Epithelial cell of esophagus (primary cell): ENCODE measurements around the gene ENTPD7.
A peak's percentile ranks its signal among the peaks of the same experiment; 100 is the strongest.
"Not testable (repeated sequence)": the region's sequence is repeated elsewhere in the genome, so short reads cannot be mapped to it uniquely, and the experiment has no call there.

Experiments
- DNase-seq: peaks from one replicate; pipeline ENCODE4 v3.0.0; 2010; ENCODE audit warnings: low read depth
- H3K4me3 ChIP-seq: 2 replicates; pipeline ENCODE4 v1.5.1; 2011; ENCODE audit warnings: mild to moderate bottlenecking, low read length, control low read depth
- TF ChIP-seq, protein P1 (sequence below): IDR thresholded peaks from 2 replicates; pipeline ENCODE4 v1.5.1; 2011; ENCODE audit warnings: low read depth, mild to moderate bottlenecking, low read length, control low read depth, inconsistent platforms; ENCODE audit not compliant: insufficient read depth; ENCODE audit errors: missing control alignments

ENTPD7 gene

DNA sequence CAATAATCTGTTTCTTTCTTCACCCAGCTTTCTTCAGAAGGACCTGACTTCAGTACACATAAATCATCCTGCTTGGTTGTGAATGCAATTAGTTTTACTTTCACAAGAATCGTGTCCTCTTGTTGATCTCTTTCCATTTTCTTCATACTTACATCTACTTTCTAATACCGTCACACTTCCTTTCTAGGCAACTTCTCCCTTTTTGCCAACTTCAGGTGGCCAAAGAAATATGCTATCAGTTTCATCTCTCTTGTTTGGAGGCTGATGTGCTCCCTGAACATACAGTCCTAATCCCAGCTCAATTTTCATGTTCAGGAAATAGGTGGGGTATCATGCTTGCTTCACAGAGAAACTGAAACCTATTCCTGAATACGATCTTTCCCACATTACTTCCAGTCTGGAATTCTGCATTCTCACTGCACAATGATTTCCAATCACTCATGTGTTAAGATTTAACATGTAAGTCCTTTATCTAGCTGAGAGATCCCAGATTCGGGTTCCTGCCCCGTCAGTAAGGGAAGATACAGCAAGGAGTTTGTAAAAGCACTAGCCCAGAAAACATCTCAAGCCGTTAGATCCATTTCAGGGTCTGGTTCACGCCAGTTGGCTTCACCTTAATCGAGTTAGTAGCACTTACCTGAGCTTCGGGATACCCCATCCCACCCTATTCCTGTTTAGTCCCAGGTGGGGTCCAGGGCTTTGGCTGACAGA, 40.1 kb upstream of the ENTPD7 start:
- TF ChIP-seq, protein P1, sequence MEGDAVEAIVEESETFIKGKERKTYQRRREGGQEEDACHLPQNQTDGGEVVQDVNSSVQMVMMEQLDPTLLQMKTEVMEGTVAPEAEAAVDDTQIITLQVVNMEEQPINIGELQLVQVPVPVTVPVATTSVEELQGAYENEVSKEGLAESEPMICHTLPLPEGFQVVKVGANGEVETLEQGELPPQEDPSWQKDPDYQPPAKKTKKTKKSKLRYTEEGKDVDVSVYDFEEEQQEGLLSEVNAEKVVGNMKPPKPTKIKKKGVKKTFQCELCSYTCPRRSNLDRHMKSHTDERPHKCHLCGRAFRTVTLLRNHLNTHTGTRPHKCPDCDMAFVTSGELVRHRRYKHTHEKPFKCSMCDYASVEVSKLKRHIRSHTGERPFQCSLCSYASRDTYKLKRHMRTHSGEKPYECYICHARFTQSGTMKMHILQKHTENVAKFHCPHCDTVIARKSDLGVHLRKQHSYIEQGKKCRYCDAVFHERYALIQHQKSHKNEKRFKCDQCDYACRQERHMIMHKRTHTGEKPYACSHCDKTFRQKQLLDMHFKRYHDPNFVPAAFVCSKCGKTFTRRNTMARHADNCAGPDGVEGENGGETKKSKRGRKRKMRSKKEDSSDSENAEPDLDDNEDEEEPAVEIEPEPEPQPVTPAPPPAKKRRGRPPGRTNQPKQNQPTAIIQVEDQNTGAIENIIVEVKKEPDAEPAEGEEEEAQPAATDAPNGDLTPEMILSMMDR: no peak
- peak; percentile 15 for DNase-seq
- H3K4me3 ChIP-seq: peak overlapping the region; percentile 87

DNA sequence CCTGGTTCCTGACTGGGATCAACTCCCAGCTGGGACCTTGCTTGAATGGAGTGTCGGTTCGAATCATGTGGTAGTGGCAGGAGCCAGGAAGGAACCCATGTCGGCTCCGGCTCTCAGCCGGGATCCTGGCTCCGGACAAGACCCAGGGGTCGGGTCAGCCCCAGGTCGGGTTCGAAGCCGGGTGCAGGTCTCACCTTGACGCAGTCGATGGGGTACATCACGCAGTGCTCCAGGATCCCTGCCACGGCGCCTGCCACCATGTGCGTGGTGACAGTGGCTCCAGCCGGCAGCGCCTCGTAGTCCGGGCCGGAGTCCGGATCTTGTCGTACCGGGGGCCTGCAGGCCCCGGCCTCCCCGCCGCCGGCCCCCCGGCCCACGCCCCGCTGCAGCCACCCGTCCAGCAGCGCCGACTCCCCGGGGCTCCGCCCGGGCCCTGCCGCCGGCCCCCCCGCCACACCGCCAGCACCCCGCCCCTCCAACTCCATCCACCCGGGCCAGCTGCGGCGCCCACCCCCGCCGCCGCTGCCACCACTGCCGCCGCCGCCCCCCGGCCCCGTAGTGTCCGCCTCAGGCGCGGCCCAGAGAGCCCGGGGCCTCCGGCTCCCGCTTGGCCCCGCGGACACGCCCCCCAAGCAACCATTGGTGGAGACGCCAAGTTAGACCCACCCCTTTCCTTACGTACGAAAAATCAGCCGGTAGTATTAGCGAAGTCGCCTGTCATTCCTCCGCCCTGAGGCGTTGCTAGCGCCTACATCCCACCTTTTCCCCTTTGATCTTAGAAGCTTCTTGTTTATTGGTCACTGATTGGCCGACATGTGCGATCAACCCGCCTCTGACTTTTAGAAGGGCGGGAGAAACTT, 39.2 kb upstream of the ENTPD7 start, which contains the start of gene SLC25A28:
SLC25A28 (minus strand) TSS at position 589 of the 860 bp plus-strand sequence; CDS start at position 485, 104 bp downstream.
- TF ChIP-seq, protein P1: no peak
- peak; percentile 100 for DNase-seq
- peak within 1 kb of the TSS; percentile 87 for H3K4me3 ChIP-seq

DNA sequence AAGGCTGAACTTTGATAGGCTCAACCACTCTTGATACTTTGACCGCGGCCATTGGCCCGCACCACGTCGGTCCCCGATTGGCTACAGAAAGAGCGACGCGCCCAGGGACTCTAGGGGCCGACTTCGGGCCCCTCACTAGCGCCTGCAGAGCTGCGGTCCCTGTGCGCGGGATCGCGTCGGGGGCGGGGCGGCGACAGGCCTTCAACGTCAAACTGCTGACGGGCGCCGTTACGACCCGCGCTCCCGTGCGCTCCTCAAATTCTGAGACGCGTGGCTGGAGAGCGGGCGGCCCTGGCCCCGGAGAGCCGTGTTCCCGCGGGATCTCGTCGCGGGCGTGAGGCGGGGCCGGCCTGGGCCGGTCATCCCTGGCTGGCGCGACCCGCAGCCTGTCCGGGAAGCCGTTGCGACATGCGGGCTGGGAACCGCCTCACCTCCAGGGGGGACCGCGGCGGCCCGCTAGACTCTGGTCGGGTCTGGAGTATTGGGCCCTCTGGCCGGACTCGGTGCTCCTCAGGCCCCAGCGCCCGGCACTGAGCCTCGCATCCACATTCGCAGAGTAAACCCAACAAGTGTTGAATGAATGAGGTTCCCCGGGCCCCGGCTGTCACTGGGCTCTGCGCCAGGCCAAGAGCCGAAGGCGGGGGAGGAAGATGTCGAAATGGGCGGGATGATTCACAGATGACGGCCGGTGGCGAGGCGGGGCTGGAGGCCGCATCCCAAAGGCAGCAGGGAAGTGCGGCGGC, 38.4 kb upstream of the ENTPD7 start:
- H3K4me3 ChIP-seq: peak overlapping the region; percentile 87
- peak; percentile 97 for DNase-seq
- TF ChIP-seq, protein P1: no peak

DNA sequence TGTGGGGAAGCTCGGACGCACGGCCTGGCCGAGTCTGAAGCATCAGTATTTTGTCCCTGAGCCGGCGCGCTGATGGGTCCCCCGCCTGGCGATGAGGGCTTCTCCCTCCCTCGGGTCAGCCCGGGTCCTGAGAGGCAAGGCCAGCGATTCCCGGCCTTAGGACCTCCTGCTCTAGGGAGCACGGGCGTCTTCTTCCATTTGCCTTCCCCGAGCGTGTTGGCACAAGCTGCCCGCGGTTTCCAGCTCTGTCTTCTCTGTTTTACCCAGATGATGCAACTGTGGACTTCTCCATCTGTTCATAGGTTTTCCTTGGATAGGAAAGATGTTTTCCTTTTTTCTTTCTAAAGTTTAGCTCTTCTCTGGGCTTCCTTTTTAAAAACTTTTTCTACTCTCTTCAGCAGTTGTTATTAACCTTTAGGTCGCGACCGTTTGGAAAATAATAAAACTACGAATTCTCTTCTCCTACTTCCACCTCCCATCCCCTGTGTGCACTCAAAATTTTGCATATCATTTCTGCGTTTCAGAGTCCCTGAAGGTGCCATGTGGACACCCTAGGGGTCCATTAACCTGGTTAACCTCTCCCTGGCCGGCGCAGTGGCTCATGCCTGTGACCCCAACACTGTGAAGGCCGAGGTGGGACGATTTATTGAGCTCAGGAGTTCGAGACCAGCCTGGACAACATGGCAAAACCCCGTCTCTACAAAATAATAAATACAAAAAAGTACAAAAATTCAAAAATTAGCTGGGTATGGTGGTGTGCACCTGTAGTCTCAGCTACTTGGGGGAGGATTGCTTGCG, 37.7 kb upstream of the ENTPD7 start:
- H3K4me3 ChIP-seq: peak overlapping the region; percentile 87
- peak; percentile 94 for DNase-seq
- TF ChIP-seq, protein P1: no peak

DNA sequence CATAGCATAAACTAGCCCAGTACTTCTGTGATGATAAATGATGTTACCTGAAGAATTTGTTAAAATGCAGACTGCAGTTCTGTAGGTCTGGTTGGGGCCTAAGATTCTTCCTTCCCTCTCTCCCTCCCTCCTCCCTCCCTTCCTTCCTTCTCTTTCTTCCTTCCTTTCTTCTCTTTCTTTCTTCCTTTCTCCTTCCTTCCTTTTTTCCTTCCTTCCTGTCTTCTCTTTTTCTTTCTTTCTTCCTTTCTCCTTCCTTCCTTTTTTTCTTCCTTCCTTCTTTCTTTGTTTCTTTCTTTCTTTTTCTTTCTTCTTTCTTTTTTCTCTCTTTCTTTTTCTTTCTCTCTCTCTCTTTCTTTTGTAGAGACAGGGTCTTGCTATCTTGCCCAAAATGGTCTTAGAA, 35.4 kb upstream of the ENTPD7 start:
- TF ChIP-seq, protein P1: no peak
- no peak overlapping the region for H3K4me3 ChIP-seq
- DNase-seq: no peak

DNA sequence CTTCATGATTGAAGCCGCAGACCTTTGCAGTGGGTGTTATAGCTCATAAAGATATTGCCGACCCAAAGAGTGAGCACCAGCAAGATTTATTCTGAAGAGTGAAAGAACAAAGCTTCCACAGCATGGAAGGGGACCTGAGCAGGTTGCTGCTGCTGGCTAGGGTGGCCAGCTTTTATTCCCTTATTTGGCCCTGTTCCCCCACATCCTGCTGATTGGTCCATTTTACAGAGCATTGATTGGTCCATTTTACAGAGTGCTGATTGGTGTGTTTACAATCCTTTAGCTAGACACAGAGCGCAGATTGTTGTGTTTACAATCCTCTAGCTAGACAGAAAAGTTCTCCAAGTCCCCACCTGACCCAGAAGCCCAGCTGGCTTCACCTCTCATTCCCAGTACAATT, 34.2 kb upstream of the ENTPD7 start:
- not testable (repeated sequence) for H3K4me3 ChIP-seq, DNase-seq
